ENCODE measurements around the gene CAPN5.

CAPN5 gene

DNA sequence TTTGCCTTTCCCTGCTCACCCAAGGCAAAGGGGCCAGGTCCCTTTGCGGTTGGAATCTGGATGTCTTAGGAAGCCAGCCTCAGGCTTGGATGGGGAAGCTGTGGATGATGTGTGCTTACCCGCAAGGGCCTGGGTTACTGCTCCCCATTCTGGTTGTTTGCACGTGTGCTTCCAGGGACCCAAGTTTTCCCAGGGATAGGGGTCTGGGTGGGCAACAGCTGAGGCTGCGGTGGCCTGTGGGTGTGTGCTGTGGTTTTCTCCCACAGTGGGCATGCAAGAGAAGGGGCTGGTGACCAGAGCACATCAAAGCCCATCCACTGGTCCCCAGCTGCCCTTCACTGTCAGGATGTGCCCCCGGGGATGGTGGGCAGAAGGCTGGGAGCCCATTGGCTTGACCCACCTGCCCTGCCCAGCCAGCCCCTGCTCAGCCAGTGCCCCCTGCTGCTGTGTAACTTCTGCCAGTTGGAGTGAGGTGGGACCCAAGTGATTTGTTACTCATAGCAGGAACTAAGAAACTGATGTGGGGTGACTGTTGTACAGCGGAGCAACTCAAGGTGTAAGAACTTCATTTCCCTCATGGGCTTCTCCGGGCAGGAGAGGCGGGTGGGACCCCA is 3.3 kb downstream of the CAPN5 start (continued):
- TF ChIP-seq, protein P1, sequence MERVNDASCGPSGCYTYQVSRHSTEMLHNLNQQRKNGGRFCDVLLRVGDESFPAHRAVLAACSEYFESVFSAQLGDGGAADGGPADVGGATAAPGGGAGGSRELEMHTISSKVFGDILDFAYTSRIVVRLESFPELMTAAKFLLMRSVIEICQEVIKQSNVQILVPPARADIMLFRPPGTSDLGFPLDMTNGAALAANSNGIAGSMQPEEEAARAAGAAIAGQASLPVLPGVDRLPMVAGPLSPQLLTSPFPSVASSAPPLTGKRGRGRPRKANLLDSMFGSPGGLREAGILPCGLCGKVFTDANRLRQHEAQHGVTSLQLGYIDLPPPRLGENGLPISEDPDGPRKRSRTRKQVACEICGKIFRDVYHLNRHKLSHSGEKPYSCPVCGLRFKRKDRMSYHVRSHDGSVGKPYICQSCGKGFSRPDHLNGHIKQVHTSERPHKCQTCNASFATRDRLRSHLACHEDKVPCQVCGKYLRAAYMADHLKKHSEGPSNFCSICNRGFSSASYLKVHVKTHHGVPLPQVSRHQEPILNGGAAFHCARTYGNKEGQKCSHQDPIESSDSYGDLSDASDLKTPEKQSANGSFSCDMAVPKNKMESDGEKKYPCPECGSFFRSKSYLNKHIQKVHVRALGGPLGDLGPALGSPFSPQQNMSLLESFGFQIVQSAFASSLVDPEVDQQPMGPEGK (CRISPR knock-in tag; IDR thresholded peaks at IDR 0.05; ENCODE audit: borderline replicate concordance): no peak
- TF ChIP-seq SNAI2 (CRISPR knock-in tag; IDR thresholded peaks at IDR 0.05) (no peak), PPARA (CRISPR knock-in tag; IDR thresholded peaks at IDR 0.05; ENCODE audit: borderline replicate concordance) (no peak), ZFP30 (CRISPR knock-in tag; IDR thresholded peaks at IDR 0.05) (no peak), ZNF8 (CRISPR knock-in tag; IDR thresholded peaks at IDR 0.05) (no peak), CSDC2 (CRISPR knock-in tag; IDR thresholded peaks at IDR 0.05) (no peak), TCF4 (CRISPR knock-in tag; IDR thresholded peaks at IDR 0.05; ENCODE audit: borderline replicate concordance) (no peak), GLIS3 (CRISPR knock-in tag; IDR thresholded peaks at IDR 0.05) (no peak)
- TF ChIP-seq, protein P2, sequence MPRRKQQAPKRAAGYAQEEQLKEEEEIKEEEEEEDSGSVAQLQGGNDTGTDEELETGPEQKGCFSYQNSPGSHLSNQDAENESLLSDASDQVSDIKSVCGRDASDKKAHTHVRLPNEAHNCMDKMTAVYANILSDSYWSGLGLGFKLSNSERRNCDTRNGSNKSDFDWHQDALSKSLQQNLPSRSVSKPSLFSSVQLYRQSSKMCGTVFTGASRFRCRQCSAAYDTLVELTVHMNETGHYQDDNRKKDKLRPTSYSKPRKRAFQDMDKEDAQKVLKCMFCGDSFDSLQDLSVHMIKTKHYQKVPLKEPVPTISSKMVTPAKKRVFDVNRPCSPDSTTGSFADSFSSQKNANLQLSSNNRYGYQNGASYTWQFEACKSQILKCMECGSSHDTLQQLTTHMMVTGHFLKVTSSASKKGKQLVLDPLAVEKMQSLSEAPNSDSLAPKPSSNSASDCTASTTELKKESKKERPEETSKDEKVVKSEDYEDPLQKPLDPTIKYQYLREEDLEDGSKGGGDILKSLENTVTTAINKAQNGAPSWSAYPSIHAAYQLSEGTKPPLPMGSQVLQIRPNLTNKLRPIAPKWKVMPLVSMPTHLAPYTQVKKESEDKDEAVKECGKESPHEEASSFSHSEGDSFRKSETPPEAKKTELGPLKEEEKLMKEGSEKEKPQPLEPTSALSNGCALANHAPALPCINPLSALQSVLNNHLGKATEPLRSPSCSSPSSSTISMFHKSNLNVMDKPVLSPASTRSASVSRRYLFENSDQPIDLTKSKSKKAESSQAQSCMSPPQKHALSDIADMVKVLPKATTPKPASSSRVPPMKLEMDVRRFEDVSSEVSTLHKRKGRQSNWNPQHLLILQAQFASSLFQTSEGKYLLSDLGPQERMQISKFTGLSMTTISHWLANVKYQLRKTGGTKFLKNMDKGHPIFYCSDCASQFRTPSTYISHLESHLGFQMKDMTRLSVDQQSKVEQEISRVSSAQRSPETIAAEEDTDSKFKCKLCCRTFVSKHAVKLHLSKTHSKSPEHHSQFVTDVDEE (CRISPR knock-in tag; IDR thresholded peaks at IDR 0.05): no peak

GRCh38 chr11:77071077-77071476 is 4.3 kb downstream of the CAPN5 start:
- TF ChIP-seq SNAI2 (CRISPR knock-in tag; IDR thresholded peaks at IDR 0.05): no peak
- TF ChIP-seq ZFP3 (CRISPR knock-in tag; IDR thresholded peaks at IDR 0.05): no peak
- TF ChIP-seq, protein P1 (CRISPR knock-in tag; IDR thresholded peaks at IDR 0.05; ENCODE audit: borderline replicate concordance): no peak
- TF ChIP-seq, protein P3, sequence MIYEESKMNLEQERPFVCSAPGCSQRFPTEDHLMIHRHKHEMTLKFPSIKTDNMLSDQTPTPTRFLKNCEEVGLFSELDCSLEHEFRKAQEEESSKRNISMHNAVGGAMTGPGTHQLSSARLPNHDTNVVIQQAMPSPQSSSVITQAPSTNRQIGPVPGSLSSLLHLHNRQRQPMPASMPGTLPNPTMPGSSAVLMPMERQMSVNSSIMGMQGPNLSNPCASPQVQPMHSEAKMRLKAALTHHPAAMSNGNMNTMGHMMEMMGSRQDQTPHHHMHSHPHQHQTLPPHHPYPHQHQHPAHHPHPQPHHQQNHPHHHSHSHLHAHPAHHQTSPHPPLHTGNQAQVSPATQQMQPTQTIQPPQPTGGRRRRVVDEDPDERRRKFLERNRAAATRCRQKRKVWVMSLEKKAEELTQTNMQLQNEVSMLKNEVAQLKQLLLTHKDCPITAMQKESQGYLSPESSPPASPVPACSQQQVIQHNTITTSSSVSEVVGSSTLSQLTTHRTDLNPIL (CRISPR knock-in tag; IDR thresholded peaks at IDR 0.05; ENCODE audit: low read depth): no peak
- no peak for TF ChIP-seq ZNF8 (CRISPR knock-in tag; IDR thresholded peaks at IDR 0.05)
- no peak for TF ChIP-seq PPARA (CRISPR knock-in tag; IDR thresholded peaks at IDR 0.05; ENCODE audit: borderline replicate concordance)
- TF ChIP-seq ZNF70 (CRISPR knock-in tag; IDR thresholded peaks at IDR 0.05): no peak
- TF ChIP-seq, protein P2 (CRISPR knock-in tag; IDR thresholded peaks at IDR 0.05): no peak
- TF ChIP-seq ARNTL (CRISPR knock-in tag; IDR thresholded peaks at IDR 0.05; ENCODE audit: borderline replicate concordance, low read depth): no peak
- TF ChIP-seq ISL1 (CRISPR knock-in tag; IDR thresholded peaks at IDR 0.05): no peak
- no peak for TF ChIP-seq ZC3H10 (CRISPR knock-in tag; IDR thresholded peaks at IDR 0.05)
- no peak for TF ChIP-seq POU6F1 (CRISPR knock-in tag; IDR thresholded peaks at IDR 0.05; ENCODE audit: borderline replicate concordance, low read depth)
- TF ChIP-seq ZFP30 (CRISPR knock-in tag; IDR thresholded peaks at IDR 0.05): no peak
- TF ChIP-seq BACH2 (CRISPR knock-in tag; IDR thresholded peaks at IDR 0.05; ENCODE audit: borderline replicate concordance): no peak
- no peak for TF ChIP-seq CSDC2 (CRISPR knock-in tag; IDR thresholded peaks at IDR 0.05)
- no peak for TF ChIP-seq TCF4 (CRISPR knock-in tag; IDR thresholded peaks at IDR 0.05; ENCODE audit: borderline replicate concordance)
- TF ChIP-seq, protein P4, sequence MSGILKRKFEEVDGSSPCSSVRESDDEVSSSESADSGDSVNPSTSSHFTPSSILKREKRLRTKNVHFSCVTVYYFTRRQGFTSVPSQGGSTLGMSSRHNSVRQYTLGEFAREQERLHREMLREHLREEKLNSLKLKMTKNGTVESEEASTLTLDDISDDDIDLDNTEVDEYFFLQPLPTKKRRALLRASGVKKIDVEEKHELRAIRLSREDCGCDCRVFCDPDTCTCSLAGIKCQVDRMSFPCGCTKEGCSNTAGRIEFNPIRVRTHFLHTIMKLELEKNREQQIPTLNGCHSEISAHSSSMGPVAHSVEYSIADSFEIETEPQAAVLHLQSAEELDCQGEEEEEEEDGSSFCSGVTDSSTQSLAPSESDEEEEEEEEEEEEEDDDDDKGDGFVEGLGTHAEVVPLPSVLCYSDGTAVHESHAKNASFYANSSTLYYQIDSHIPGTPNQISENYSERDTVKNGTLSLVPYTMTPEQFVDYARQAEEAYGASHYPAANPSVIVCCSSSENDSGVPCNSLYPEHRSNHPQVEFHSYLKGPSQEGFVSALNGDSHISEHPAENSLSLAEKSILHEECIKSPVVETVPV (CRISPR knock-in tag; IDR thresholded peaks at IDR 0.05): no peak
- TF ChIP-seq OSR1 (CRISPR knock-in tag; IDR thresholded peaks at IDR 0.05): no peak
- TF ChIP-seq GLIS3 (CRISPR knock-in tag; IDR thresholded peaks at IDR 0.05): no peak
- TF ChIP-seq TOX (CRISPR knock-in tag; IDR thresholded peaks at IDR 0.05; ENCODE audit: borderline replicate concordance): no peak
- ATAC-seq: no peak

Data from SK-N-SH treated with all-trans-retinoic acid at 6 μM for 48 hours (cell line).